CD4-positive, alpha-beta memory T cell (primary cell): ENCODE data around the gene NID1. TPM values are rescaled to one million over a fixed set of nuclear protein-coding genes. Genes with fewer than 3 reads are reported as not detected.
"Not testable (repeated sequence)": the region's sequence is repeated elsewhere in the genome, so short reads cannot be mapped to it uniquely, and the experiment has no call there.

Source experiments
- CTCF ChIA-PET: fragments of 350-600 bp; sonication (Branson Sonifier 250); formaldehyde crosslinking; loops from one replicate; lab custom pipeline; 2021; ENCODE audit warnings: inconsistent platforms; ENCODE audit not compliant: partially characterized antibody; lab: Charles Lee
- POLR2A ChIA-PET: fragments of 350-600 bp; sonication (Branson Sonifier 250); formaldehyde crosslinking; loops from one replicate; lab custom pipeline; 2021; ENCODE audit not compliant: partially characterized antibody; lab: Charles Lee
- DNase-seq, 5 donors: peaks; one replicate each; pipeline versions ENCODE4 v3.0.0 to v3.0.0-alpha.2; 2020 to 2022; ENCODE audit warnings: mixed read lengths in 1 of 5
- H3K27ac ChIP-seq: one replicate; pipeline ENCODE4 v1.7.0; 2013; ENCODE audit warnings: low read depth, low read length
- H3K27me3 ChIP-seq: 2 replicates; pipeline ENCODE4 v1.7.0; 2013; ENCODE audit warnings: mild to moderate bottlenecking, low read length, moderate library complexity; ENCODE audit not compliant: insufficient read depth
- H3K36me3 ChIP-seq: 2 replicates; pipeline ENCODE4 v1.7.0; 2013; ENCODE audit warnings: mild to moderate bottlenecking, low read length, moderate library complexity; ENCODE audit not compliant: insufficient read depth
- H3K4me1 ChIP-seq: 2 replicates; pipeline ENCODE4 v1.7.0; 2013; ENCODE audit warnings: mild to moderate bottlenecking, low read length, moderate library complexity; ENCODE audit not compliant: insufficient read depth
- H3K4me3 ChIP-seq, 2 donors: one replicate each; pipeline ENCODE4 v1.7.0; 2013; ENCODE audit warnings: low read length in 2 of 2, mild to moderate bottlenecking in 1 of 2
- H3K9me3 ChIP-seq, 2 donors: one replicate each; pipeline ENCODE4 v1.7.0; 2013; ENCODE audit warnings: low read length in 2 of 2, control low read depth in 1 of 2; ENCODE audit not compliant: control insufficient read depth in 1 of 2
- H3K27ac Mint-ChIP-seq, 7 donors: one replicate each; pipeline ENCODE4 v1.8.0; 2020 to 2021; ENCODE audit warnings: mixed read lengths in 7 of 7, mild to moderate bottlenecking in 6 of 7, inconsistent platforms in 3 of 7, moderate library complexity in 3 of 7
- H3K27me3 Mint-ChIP-seq, 2 donors: one replicate each; pipeline ENCODE4 v1.8.0; 2020 to 2021; ENCODE audit warnings: mixed read lengths in 2 of 2
- H3K36me3 Mint-ChIP-seq, 2 donors: one replicate each; pipeline ENCODE4 v1.8.0; 2020 to 2021; ENCODE audit warnings: mixed read lengths in 2 of 2, inconsistent platforms in 1 of 2, mild to moderate bottlenecking in 1 of 2
- H3K4me1 Mint-ChIP-seq, 4 donors: one replicate each; pipeline ENCODE4 v1.8.0; 2020 to 2021; ENCODE audit warnings: mixed read lengths in 4 of 4, mild to moderate bottlenecking in 1 of 4
- H3K4me3 Mint-ChIP-seq, 8 donors: one replicate each; pipeline ENCODE4 v1.8.0; 2020 to 2021; ENCODE audit warnings: mixed read lengths in 8 of 8, mild to moderate bottlenecking in 7 of 8, moderate library complexity in 6 of 8, inconsistent platforms in 3 of 8
- H3K9me3 Mint-ChIP-seq, 8 donors: one replicate each; pipeline ENCODE4 v1.8.0; 2020 to 2021; ENCODE audit warnings: mixed read lengths in 8 of 8, mild to moderate bottlenecking in 5 of 8, inconsistent platforms in 3 of 8, moderate library complexity in 1 of 8
- intact Hi-C: fragments of 100-400 bp; cut with micrococcal nuclease; formaldehyde crosslinking; loops from one replicate; pipeline ENCODE4 v1.15.1; 2023
- polyA plus RNA-seq, 2 donors: library from polyadenylated mRNA; unstranded; fragments of 300-500 nt; fragmentation: Illumina TruSeq; gene quantifications; one replicate each; pipeline ENCODE4 v1.2.3, GENCODE V29; 2021
- total RNA-seq, 2 experiments: library from RNA; stranded (reverse); gene quantifications; one replicate each; pipeline ENCODE4 v1.2.3, GENCODE V29; 2021

Gene NID1
- total and polyA plus RNA-seq, 4 experiments from 2014 or later = 0.08 to 0.17 TPM; not detected in 2

- DNase-seq = no peak
Measured at GRCh38 chr1:236100799-236101198, 35.9 kb upstream of the NID1 start.

GRCh38 chr1:236099355-236099974 is 34.6 kb upstream of the NID1 start:
- no peaks in the 10 kb centered on the region for H3K4me1 ChIP-seq
- peaks cover 0 to 21% (median 7%) of the 10 kb centered on the region in 8 donors for H3K9me3 Mint-ChIP-seq
- CTCF ChIA-PET = interaction anchor here (0.6 to 1.2 kb wide), 3 partner anchors 9 to 1692 kb away, joined by 3 read pairs; no protein-coding TSS in a partner anchor

More at GRCh38 chr1:236100799-236101198, 35.9 kb upstream of the NID1 start:
- no peaks in the 10 kb centered on the region for H3K36me3 ChIP-seq
- Mint-ChIP-seq H3K4me1 (peaks cover 4 to 15% (median 6%) of the 10 kb centered on the region in 4 donors), H3K4me3 (no peak overlapping the region), H3K27ac (no peak overlapping the region), H3K27me3 (peaks cover 1 to 10% of the 10 kb centered on the region in 2 donors), H3K9me3 (peaks cover 0 to 13% (median 6%) of the 10 kb centered on the region in 8 donors), H3K36me3 (peaks cover 0 to 3% of the 10 kb centered on the region in 2 donors)
- H3K27me3 ChIP-seq = no peaks in the 10 kb centered on the region
- ChIA-PET CTCF (no interaction called here), POLR2A (no interaction called here)
- no peaks in the 10 kb centered on the region for H3K4me1 ChIP-seq
- no peak overlapping the region for H3K27ac ChIP-seq
- no peaks in the 10 kb centered on the region for H3K9me3 ChIP-seq
- intact Hi-C loops = loop anchor here (5.0 to 10.0 kb wide), 3 partner anchors 502 to 694 kb away; partner anchors contain the start of genes HEATR1 and MTR
- H3K4me3 ChIP-seq = no peak overlapping the region

GRCh38 chr1:236098267-236098666 is 33.4 kb upstream of the NID1 start:
- Mint-ChIP-seq H3K4me3 (no peak overlapping the region), H3K9me3 (peaks cover 0 to 21% (median 7%) of the 10 kb centered on the region in 8 donors), H3K27me3 (peaks cover 6 to 22% of the 10 kb centered on the region in 2 donors), H3K27ac (peak overlapping the region in 1 of 7 donors; percentile 16), H3K4me1 (peaks cover 0 to 10% (median 4%) of the 10 kb centered on the region in 4 donors), H3K36me3 (peaks cover 0 to 3% of the 10 kb centered on the region in 2 donors)
- no peaks in the 10 kb centered on the region for H3K36me3 ChIP-seq
- H3K9me3 ChIP-seq = no peaks in the 10 kb centered on the region
- DNase-seq = no peak
- intact Hi-C loops = no loop called here
- no peak overlapping the region for H3K27ac ChIP-seq
- H3K4me1 ChIP-seq = no peaks in the 10 kb centered on the region
- ChIA-PET POLR2A (no interaction called here), CTCF (interaction anchor here (1.2 to 1.4 kb wide), 2 partner anchors 9 to 391 kb away, joined by 3 to 5 read pairs; no protein-coding TSS in a partner anchor)
- H3K27me3 ChIP-seq = no peaks in the 10 kb centered on the region
- no peak overlapping the region for H3K4me3 ChIP-seq

More at GRCh38 chr1:236099355-236099974, 34.6 kb upstream of the NID1 start:
- Mint-ChIP-seq H3K27ac (no peak overlapping the region), H3K36me3 (peaks cover 0 to 3% of the 10 kb centered on the region in 2 donors), H3K4me1 (peaks cover 4 to 15% (median 6%) of the 10 kb centered on the region in 4 donors), H3K4me3 (no peak overlapping the region), H3K27me3 (peaks cover 4 to 16% of the 10 kb centered on the region in 2 donors)
- intact Hi-C loops = no loop called here
- Histone ChIP-seq H3K9me3 (no peaks in the 10 kb centered on the region), H3K27me3 (no peaks in the 10 kb centered on the region), H3K27ac (no peak overlapping the region), H3K36me3 (no peaks in the 10 kb centered on the region), H3K4me3 (no peak overlapping the region)
- no peak for DNase-seq
- POLR2A ChIA-PET = interaction anchor here (0.8 kb wide), 1 partner anchor 182 kb away, joined by 3 read pairs; the partner anchor contains the start of gene ERO1B

GRCh38 chr1:236096660-236097482 is 32.0 kb upstream of the NID1 start:
- H3K27me3 ChIP-seq, POLR2A ChIA-PET, H3K4me1 Mint-ChIP-seq, H3K4me1 ChIP-seq, H3K4me3 ChIP-seq, CTCF ChIA-PET, intact Hi-C loops, H3K36me3 ChIP-seq, H3K36me3 Mint-ChIP-seq, H3K9me3 ChIP-seq: not testable (repeated sequence)
- H3K27me3 Mint-ChIP-seq = peaks cover 6 to 25% of the 10 kb centered on the region in 2 donors
- H3K27ac Mint-ChIP-seq = peak overlapping the region in 5 of 7 donors; percentile 9 to 89 (median 65)
- H3K9me3 Mint-ChIP-seq = peaks cover 0 to 21% (median 7%) of the 10 kb centered on the region in 8 donors
- peak in 4 of 5 donors; percentile 46 to 96 (median 67) for DNase-seq
- H3K27ac ChIP-seq = peak overlapping the region; percentile 5
- peak overlapping the region in 5 of 8 donors; percentile 1 to 62 (median 50) for H3K4me3 Mint-ChIP-seq

GRCh38 chr1:236095705-236096520 is 31.0 kb upstream of the NID1 start:
- H3K4me3 Mint-ChIP-seq = no peak overlapping the region
- CTCF ChIA-PET = no interaction called here
- H3K9me3 Mint-ChIP-seq = peaks cover 0 to 21% (median 7%) of the 10 kb centered on the region in 8 donors
- intact Hi-C loops = no loop called here
- Histone ChIP-seq H3K4me3 (no peak overlapping the region), H3K9me3 (no peaks in the 10 kb centered on the region), H3K27ac (no peak overlapping the region), H3K27me3 (no peaks in the 10 kb centered on the region), H3K4me1 (no peaks in the 10 kb centered on the region), H3K36me3 (no peaks in the 10 kb centered on the region)
- peaks cover 6 to 29% of the 10 kb centered on the region in 2 donors for H3K27me3 Mint-ChIP-seq
- POLR2A ChIA-PET = no interaction called here
- no peak for DNase-seq
- H3K4me1 Mint-ChIP-seq = peaks cover 0 to 10% (median 4%) of the 10 kb centered on the region in 4 donors
- H3K27ac Mint-ChIP-seq = peak overlapping the region in 2 of 7 donors; percentile 8 to 89
- H3K36me3 Mint-ChIP-seq = peaks cover 0 to 3% of the 10 kb centered on the region in 2 donors

GRCh38 chr1:236092899-236093298 is 28.0 kb upstream of the NID1 start:
- H3K27me3 Mint-ChIP-seq = peaks cover 6 to 31% of the 10 kb centered on the region in 2 donors

More at GRCh38 chr1:236092899-236093298, 28.0 kb upstream of the NID1 start:
- ChIA-PET POLR2A (no interaction called here), CTCF (interaction anchor here (0.6 to 1.3 kb wide), 4 partner anchors 34 to 466 kb away, joined by 3 to 5 read pairs (median 4); no protein-coding TSS in a partner anchor)
- no peaks in the 10 kb centered on the region for H3K27me3 ChIP-seq
- H3K4me1 ChIP-seq = no peaks in the 10 kb centered on the region
- H3K9me3 ChIP-seq = no peaks in the 10 kb centered on the region
- Mint-ChIP-seq H3K4me3 (no peak overlapping the region), H3K27ac (peak overlapping the region in 1 of 7 donors; percentile 34), H3K9me3 (peaks cover 0 to 21% (median 7%) of the 10 kb centered on the region in 8 donors), H3K4me1 (peaks cover 0 to 10% (median 3%) of the 10 kb centered on the region in 4 donors), H3K36me3 (peaks cover 0 to 3% of the 10 kb centered on the region in 2 donors)
- no peak for DNase-seq
- intact Hi-C loops = no loop called here
- H3K4me3 ChIP-seq = no peak overlapping the region
- no peaks in the 10 kb centered on the region for H3K36me3 ChIP-seq
- no peak overlapping the region for H3K27ac ChIP-seq
